ENCODE data around the gene DAGLA.

The DAGLA gene

DNA sequence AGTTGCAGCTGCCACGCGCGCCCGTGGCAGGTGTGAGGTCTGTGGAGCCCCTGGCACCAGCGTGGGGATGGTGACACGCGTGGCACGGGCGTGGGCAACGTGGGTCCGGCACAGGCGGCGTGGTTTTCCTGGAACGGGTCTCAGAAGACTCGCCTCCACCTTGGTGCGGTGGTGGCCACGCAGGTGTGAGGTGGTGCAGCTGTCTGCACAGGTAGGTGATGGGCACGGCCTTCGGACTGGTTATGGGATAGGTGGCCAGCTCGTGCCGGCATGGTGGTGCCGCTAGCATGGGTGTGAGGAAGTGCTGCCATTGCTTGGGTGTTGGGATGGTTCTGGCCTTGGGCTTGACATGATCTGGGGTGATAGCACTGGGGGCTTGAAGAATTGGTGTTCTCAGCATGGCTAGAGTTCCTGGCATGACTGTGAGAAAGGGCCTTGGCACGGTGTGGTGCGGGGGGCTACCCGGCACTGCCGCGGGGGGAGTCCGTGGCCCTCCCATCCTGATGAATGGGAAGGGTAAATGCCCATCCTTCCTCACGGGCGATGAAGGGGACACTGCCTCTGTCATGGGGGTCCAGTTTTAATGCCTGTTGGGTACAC, 531 bp downstream of the DAGLA start:
- intact Hi-C loops (cut with DNase I; ENCODE audit: low total_unique reads): loop anchor here (2.0 kb wide), 1 partner anchor 52 kb away; no protein-coding TSS in a partner anchor
- H3K9me3 ChIP-seq: no peaks in the 10 kb centered on the region
- TF ChIP-seq, protein P1, sequence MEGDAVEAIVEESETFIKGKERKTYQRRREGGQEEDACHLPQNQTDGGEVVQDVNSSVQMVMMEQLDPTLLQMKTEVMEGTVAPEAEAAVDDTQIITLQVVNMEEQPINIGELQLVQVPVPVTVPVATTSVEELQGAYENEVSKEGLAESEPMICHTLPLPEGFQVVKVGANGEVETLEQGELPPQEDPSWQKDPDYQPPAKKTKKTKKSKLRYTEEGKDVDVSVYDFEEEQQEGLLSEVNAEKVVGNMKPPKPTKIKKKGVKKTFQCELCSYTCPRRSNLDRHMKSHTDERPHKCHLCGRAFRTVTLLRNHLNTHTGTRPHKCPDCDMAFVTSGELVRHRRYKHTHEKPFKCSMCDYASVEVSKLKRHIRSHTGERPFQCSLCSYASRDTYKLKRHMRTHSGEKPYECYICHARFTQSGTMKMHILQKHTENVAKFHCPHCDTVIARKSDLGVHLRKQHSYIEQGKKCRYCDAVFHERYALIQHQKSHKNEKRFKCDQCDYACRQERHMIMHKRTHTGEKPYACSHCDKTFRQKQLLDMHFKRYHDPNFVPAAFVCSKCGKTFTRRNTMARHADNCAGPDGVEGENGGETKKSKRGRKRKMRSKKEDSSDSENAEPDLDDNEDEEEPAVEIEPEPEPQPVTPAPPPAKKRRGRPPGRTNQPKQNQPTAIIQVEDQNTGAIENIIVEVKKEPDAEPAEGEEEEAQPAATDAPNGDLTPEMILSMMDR (IDR thresholded peaks at IDR 0.05): no peak
- peaks cover 0 to 73% of the 10 kb centered on the region in 2 donors for H3K27me3 ChIP-seq
- no peak for DNase-seq
- peak overlapping the region; percentile 48 to 55 for H3K4me3 ChIP-seq
- H3K27ac ChIP-seq: no peak overlapping the region
- peaks cover 0 to 25% (median 8%) of the 10 kb centered on the region in 4 donors for H3K4me1 ChIP-seq
- H3K36me3 ChIP-seq: no peaks in the 10 kb centered on the region

DNA sequence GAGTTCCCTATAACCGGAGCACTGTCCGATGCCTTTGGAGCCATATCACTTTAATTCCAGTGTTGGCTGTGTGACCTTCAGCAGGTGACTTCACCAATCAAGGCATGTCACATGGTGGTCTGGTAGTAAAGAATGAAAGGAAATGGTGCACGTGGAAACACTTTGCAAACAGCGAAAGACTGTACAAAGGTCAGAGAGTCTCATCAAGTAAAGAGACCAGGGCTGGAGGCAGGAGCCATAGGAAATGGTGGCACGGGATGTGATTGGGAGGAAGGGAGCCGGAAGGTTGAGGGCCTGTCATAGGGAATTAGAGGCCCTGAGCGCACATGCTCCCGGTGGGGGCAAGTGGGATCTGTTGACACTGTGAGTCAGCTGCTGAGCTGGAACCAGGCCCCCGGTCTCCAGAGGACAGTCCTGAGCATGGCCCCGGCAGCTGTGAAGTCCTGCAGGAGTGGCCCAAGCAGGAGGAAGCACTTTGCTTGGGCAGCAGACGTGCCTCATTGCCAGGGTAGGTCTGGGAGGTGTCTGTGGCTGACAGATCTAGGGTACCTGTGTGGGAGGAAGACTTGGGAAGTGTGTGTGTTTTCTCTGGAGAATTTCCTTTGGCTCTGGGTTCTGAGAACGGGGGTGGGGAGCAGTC, 2.0 kb downstream of the DAGLA start:
- Histone ChIP-seq H3K4me1 (peaks cover 0 to 25% (median 8%) of the 10 kb centered on the region in 4 donors), H3K36me3 (no peaks in the 10 kb centered on the region), H3K27me3 (peaks cover 0 to 77% of the 10 kb centered on the region in 2 donors), H3K4me3 (no peak overlapping the region), H3K27ac (no peak overlapping the region), H3K9me3 (no peaks in the 10 kb centered on the region)
- DNase-seq: peak in 1 of 2 donors; percentile 41
- TF ChIP-seq, protein P1 (IDR thresholded peaks at IDR 0.05): no peak
- intact Hi-C loops (cut with DNase I; ENCODE audit: low total_unique reads): no loop called here

DNA sequence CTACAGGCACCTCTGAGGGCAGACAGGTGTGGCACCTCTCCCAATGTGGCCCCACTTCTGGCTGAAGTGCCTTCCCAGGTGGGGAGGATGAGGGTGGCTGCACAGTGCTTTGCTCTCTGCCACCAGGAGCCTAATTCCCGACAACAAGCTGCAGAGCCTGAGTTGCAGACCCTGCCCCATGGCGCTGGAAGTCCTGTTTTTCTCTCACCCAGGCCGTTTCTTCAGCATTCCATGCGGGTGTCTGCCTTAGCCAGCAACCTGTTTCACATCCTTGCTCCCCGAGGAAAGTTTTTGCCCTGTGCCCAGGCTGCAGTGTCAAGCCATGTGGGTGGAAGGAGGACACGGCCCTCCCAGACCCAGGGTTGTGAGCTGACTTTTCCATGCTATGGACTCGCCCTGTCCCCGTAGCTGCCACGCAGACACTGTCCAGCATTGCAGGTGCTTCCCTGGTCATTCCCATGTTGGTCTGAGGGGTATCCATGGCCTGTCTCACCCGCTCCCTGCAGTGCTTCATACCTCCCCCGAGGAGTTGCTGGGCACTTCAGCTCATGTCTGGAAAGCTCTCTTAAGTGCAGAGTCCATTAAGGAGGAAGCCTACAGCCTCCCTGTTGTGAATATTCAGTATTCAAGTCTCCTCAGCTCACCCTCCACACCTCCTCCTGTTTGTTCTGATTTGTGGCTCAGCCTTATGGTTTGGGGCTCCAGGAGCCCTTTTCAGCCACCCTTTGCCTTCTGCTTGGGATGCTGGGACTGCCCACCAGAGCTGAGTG, 2.9 kb downstream of the DAGLA start:
- TF ChIP-seq, protein P1 (IDR thresholded peaks at IDR 0.05): no peak
- Histone ChIP-seq H3K4me1 (peaks cover 0 to 31% (median 8%) of the 10 kb centered on the region in 4 donors), H3K27me3 (peaks cover 0 to 77% of the 10 kb centered on the region in 2 donors), H3K4me3 (no peak overlapping the region), H3K9me3 (no peaks in the 10 kb centered on the region), H3K27ac (no peak overlapping the region), H3K36me3 (no peaks in the 10 kb centered on the region)
- intact Hi-C loops (cut with DNase I; ENCODE audit: low total_unique reads): no loop called here
- no peak for DNase-seq

DNA sequence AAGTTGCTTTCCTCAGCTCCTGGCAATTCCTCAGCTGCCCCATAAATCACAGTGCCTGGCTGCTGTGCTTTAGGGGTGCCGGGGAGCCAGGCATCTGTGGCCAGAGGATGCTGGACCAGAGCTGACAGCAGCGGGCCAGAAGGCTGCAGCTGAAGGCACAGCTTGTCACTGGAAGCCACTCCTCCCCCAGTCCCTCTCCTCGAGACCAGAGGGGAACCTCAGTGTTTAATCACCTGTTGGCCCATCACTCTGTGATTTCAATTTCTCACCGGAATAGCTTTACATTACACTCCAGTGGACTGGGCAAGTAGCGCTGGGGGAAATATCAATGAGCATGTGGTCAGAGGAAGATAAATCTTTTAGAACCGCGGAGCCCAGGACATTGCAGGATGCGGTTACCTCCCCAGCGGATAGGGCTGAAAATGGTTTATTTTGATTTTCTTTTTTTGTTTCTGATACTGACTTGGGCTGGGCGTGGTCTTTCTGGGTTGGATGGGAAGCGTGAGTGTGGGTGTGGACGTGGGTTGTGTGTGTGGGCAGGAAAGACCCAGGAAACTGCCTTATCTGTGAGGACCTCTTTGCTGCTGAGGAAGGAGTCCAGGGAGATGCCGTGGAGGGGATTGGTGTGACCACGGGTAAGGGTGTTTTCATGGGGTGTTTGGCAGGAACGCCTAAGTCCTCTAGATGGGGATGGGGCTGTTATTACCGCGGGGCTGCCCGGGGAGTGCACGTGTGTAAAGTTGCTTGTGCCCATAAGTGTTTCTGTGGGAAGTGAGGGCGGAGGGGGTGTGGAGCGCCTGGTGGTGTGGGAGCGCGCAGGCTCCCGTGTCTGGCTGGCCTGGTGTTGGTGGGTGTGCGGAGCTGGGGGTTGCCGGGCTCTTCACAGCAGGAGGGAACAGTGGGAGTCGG, 4.0 kb downstream of the DAGLA start:
- Histone ChIP-seq H3K36me3 (no peaks in the 10 kb centered on the region), H3K4me3 (no peak overlapping the region), H3K27me3 (peaks cover 0 to 77% of the 10 kb centered on the region in 2 donors), H3K27ac (no peak overlapping the region), H3K9me3 (no peaks in the 10 kb centered on the region), H3K4me1 (peaks cover 0 to 40% (median 10%) of the 10 kb centered on the region in 4 donors)
- intact Hi-C loops (cut with DNase I; ENCODE audit: low total_unique reads): no loop called here
- no peak for DNase-seq
- TF ChIP-seq, protein P1 (IDR thresholded peaks at IDR 0.05): no peak

Data from tibial artery (tissue), 4 donors.